Kidney glomerular epithelial cell (primary cell): ENCODE results near the gene EVI5.
A peak's percentile ranks its signal among the peaks of the same experiment; 100 is the strongest.
"Not testable (repeated sequence)": the region's sequence is repeated elsewhere in the genome, so short reads cannot be mapped to it uniquely, and the experiment has no call there.

Experiments
- DNase-seq: peaks from one replicate; lab custom pipeline; 2025; lab: John Stamatoyannopoulos, UW

Gene EVI5

GRCh38 chr1:92748138-92748537 lies 36.8 kb downstream of the EVI5 start:
- no peak for DNase-seq

- DNase-seq, result no peak
These were observed 37.2 kb downstream of the EVI5 start for GRCh38 chr1:92747735-92748134.

- not testable (repeated sequence) for DNase-seq
These were observed 38.7 kb downstream of the EVI5 start for GRCh38 chr1:92746255-92746654.

DNA sequence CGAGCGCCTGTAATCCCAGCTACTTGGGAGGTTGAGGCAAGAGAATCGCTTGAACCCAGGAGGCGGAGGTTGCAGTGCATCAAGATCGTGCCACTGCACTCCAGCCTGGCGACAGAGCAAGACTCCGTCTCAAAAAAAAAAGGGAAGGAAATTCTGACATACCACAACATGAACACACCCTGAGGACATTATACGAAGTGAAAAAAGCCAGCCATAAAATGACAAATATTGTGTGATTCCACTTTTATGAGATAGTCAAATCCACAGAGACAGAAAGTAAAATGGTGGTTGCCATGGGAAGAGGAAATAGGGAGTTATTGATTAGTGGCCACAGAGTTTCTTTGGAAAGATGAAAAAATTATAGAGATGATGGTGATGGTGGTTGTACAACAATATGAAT lies 41.7 kb downstream of the EVI5 start:
- no peak for DNase-seq

DNA sequence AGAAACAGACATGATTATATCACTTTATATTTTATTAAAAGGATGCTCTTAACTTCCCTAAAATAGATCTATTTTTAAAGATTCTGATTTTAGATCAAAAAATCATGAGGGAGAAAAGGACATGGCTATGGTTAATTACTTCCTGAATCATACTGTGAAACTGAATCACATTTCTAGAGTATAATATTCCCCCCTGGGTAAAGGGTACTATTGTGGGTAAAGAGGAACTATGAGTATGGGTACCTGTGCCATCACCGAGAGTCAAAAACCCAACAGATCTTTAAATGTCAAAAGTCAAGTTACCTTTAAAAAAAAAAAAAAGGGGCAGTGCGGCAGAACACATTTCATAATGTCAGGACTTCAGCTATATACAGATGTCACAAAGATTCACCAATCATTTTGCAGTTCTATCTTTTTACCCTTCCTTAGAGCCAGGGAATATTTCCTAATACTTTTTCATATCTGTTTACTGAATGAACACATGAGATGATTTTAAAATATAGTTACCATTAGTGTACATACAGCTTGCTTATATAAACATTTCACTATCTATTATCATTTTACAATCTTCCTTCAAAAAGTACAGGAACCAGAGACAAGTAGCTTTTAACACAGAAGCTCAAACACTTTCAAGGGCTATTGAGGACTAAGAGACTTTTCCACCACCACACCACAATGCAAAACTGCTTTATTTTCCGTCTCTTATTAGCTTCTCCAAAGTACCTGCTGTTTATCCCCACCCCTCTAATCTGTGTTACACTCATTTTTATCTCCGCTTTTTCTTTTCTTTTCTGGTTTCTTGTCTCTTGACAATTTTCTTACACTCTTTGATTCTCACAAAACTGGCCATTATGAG lies 45.0 kb downstream of the EVI5 start:
- DNase-seq, result no peak

DNA sequence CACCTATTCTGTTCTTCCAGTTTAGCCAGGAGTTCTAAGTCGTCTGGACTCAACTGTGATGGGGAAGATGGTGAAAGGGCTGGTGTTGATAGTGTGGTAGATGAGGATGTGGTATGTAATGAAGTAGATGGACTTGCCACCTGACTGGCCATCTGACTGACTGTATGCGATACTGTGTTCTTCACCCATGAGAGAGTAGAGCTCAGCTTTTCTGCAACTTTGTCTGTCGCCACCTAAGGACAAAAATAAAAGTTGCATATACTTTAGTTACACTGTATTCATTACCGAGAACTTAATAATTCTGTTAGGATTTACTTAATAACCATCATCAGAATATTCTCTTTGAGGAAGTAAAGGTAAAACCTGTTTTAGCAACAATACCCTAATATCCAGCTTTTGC lies 48.5 kb downstream of the EVI5 start:
- peak; percentile 48 for DNase-seq

GRCh38 chr1:92730476-92730875 lies 54.4 kb downstream of the EVI5 start:
- no peak for DNase-seq

DNA sequence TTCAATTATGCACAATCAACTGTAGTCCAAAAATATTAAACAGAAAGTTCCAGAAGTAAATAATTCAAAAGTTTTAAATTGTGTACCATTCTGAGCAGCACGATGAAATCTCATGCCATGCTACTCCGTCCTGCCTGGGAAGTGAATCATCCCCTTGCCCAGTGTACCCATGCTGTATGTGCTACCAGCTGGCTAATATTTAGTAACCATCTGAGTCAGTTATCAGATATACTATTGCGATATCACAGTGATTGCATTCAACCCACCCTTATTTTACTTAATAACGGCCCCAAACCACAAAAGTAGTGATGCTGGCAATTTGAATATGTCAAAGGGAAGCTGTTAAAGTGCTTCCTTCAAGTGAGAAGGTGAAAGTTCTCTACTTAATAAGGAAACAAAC lies 56.2 kb downstream of the EVI5 start:
- no peak for DNase-seq

GRCh38 chr1:92723713-92724112 lies 61.2 kb downstream of the EVI5 start:
- not testable (repeated sequence) for DNase-seq

DNA sequence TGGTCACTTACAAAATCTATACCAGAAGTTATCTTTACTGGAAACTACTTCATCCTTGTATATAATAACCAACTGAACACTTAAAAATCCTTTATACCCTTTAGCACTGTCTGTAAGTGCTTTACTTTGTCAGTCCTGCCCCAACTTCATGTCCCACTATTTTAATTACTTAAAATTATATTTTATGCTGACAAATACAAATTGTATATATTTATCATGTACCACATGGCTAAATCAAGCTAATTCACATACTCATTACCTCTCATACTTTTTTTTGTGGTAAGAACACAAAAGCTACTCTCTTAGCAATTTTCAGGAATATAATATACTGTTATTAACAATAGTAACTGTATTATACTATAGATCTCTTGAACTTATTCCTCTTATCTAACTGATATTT lies 63.0 kb downstream of the EVI5 start:
- no peak for DNase-seq

DNA sequence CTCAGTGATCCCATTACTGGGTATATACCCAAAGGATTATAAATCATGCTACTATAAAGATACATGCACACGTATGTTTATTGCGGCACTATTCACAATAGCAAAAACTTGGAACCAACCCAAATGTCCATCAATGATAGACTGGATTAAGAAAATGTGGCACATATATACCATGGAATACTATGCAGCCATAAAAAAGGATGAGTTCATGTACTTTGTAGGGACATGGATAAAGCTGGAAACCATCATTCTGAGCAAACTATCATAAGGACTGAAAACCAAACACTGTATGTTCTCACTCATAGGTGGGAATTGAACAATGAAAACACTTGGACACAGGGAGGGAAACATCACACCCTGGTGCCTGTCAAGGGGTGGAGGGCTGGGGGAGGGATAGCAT lies 63.8 kb downstream of the EVI5 start:
- not testable (repeated sequence) for DNase-seq

- DNase-seq, result not testable (repeated sequence)
These were observed 69.4 kb downstream of the EVI5 start for GRCh38 chr1:92715476-92715951.

DNA sequence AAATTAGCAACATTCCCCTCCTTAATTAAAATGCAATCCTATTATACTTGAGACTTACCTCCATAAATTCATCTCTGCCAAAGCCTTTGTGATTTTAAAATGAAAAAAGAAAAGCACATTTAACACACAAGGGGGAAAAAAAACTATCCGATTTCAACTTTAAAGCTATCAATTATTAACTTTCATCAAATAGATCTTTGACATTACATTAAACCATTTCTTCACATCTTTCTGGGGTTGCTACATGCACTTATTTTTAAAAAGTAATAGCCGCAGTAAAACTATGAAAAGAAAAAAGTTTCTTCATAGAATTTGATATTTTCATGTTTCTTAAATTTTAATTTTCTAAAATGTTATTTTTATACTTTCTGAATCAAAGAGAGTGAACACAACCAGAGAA lies 71.0 kb downstream of the EVI5 start:
- DNase-seq, result no peak

DNA sequence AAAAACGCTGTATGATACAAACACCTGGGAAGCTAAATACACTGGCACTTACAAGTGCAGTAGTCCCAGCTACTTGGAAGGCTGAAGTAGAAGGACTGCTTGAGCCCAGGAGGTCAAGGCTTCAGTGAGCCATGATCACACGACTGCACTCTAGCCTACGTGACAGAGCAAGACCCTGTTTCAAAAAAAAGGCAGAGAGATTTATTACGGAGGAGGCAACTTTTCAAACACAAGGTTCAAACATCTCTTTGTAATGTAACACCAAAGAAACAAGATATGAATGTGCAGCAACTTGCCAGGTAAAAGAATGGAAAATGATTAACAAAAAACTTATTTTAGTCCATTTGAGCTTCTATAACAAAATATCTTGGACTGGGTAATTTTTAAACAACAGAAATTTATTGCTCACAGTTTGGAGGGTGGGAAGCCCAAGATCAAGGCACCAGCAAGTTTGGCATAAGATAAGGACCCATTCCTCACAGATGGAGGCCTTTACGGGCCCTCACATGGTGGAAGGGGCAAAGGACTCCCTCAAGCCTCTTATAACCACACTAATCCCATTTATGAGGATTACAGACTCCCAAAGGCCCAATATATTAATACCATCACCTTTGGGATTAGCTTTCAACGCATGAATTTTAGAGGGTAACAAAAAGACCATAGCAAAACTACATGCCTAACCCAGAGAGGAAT lies 73.3 kb downstream of the EVI5 start:
- peak; percentile 19 for DNase-seq

GRCh38 chr1:92709738-92710137 lies 75.2 kb downstream of the EVI5 start:
- peak; percentile 24 for DNase-seq

DNA sequence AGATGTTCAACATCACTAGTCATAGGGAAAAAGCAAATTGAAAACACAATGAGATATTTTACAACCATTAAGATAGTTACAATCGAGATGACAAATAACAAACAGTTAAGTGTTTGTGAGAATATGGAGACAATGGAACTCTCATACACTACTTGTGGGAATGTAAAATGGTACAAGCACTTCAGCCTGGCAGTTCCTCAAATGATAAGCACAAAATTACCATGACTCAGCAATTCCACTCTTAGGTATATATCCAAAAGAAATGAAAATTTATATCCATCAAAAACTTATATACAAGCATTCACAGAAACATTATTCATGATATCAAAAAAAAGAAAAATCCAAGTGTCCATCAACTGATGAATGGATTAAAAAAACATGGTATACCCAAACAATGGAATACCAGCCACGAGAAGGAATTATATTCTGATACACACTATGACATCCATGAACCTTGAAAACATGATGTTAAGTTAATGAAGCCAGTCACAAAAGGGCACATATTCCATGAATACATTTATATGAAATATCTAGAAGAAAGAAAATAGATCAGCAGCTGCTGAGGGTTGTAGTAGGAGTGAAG lies 76.4 kb downstream of the EVI5 start:
- no peak for DNase-seq

- no peak for DNase-seq
These were observed 77.2 kb downstream of the EVI5 start for GRCh38 chr1:92707709-92708108.

DNA sequence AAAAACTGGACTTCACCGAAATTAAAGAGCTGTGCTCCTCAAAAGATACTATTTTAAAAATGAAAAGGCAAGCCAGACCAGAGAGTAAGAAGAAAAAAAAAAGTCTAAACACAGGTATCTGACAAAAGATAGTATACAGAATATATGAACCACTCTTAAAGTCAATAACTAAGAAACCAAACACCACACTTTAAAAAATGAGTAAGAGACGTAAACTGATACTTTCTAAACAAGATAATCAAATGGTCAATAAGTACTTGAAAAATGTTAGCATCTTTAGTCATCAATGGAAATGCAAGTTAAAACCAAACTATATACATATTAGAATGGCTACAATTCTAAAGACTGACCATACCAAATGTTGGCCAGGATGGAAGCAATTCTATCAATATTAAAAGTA lies 77.6 kb downstream of the EVI5 start:
- DNase-seq, result no peak

- no peak for DNase-seq
These were observed 79.5 kb downstream of the EVI5 start for GRCh38 chr1:92705446-92705845.

- no peak for DNase-seq
These were observed 83.8 kb downstream of the EVI5 start for GRCh38 chr1:92701147-92701546.

GRCh38 chr1:92698932-92699331 lies 86.0 kb downstream of the EVI5 start:
- DNase-seq, result no peak

GRCh38 chr1:92695104-92695503 lies 89.8 kb downstream of the EVI5 start:
- DNase-seq, result no peak

DNA sequence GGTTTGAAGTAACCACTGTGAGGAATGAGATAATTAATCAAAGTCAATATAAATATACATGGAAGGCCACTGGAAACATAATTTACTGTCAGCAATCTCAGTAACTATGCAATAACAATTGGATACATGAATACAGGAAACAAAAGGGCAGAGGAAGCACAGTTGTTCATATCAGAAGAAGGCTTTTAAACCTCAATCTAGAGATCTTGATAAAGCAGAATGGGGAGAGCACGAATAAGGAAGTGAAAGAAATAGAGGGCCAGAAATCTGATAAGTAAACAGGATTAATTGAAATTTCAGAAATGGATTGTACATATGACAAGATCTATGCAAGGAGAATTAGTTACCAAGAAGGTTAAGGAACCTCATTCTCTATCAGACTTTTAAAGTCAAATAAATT lies 93.0 kb downstream of the EVI5 start:
- no peak for DNase-seq
